H1 (cell line): ENCODE results near the gene CCDC159. TPM values are rescaled to one million over a fixed set of nuclear protein-coding genes. Genes with fewer than 3 reads are reported as not detected.

Experiments used
- ATF3 ChIP-seq: IDR thresholded peaks from 2 replicates; pipeline ENCODE4 v1.6.1; 2011; ENCODE audit warnings: low read depth, mild to moderate bottlenecking, low read length; ENCODE audit not compliant: insufficient read depth
- polyA plus RNA-seq, 7 experiments: library from polyadenylated mRNA; depleted of rRNA in 3 of 7; stranded (reverse) in 5 of 7; unstranded in 2 of 7; fragments of >200 nt in 5 of 7; fragments of 200-250 nt in 2 of 7; gene quantifications; 1 replicate in 5 of 7; 2 replicates in 1 of 7; 4 replicates in 1 of 7; pipeline versions ENCODE4 v1.2.1 to v1.2.3, GENCODE V29; 2011 to 2013; ENCODE audit warnings: missing spikeins in 2 of 7, mixed read lengths in 2 of 7
- total RNA-seq: library from RNA; stranded (reverse); fragmentation: NEBNext Ultra II Directional; extraction: Animal tissue kit (Norgen Biotek cat#: 25700); gene quantifications from 2 replicates; pipeline ENCODE4 v1.2.1, GENCODE V29; 2021

Gene CCDC159
- total and polyA plus RNA-seq, 2 of the 8 experiments (the other 6 are each of a cell fraction or from before 2014, with no cell fraction given), result 4.0 to 5.4 TPM

- TF ChIP-seq ATF3, result no peak
- TF ChIP-seq, all 59 proteins: peak for 0
Measured at GRCh38 chr19:11365557-11366117, 19.3 kb downstream of the CCDC159 start (continued).
